Muscle of arm (tissue), 12 donors: ENCODE results near the gene RSU1. TPM values are rescaled to one million over a fixed set of nuclear protein-coding genes. Genes with fewer than 3 reads are reported as not detected.
"Not testable (repeated sequence)": the region's sequence is repeated elsewhere in the genome, so short reads cannot be mapped to it uniquely, and the experiment has no call there.

Experiments
- DNase-seq: peaks from one replicate; pipeline ENCODE4 v3.0.0-alpha.2; 2013
- polyA plus RNA-seq, 12 donors: library from polyadenylated mRNA; unstranded; fragments of 120-200 nt; gene quantifications; one replicate each; pipeline ENCODE4 v1.2.1, GENCODE V29; 2013; ENCODE audit not compliant: insufficient read length in 12 of 12

The RSU1 gene
- polyA plus RNA-seq, 12 donors, result 68.6 to 113 (median 92.7) TPM; not detected in 1

- DNase-seq, result no peak
These were observed 28.0 kb downstream of the RSU1 start for GRCh38 chr10:16789261-16789660.

GRCh38 chr10:16788778-16789177 is 28.4 kb downstream of the RSU1 start:
- no peak for DNase-seq

DNA sequence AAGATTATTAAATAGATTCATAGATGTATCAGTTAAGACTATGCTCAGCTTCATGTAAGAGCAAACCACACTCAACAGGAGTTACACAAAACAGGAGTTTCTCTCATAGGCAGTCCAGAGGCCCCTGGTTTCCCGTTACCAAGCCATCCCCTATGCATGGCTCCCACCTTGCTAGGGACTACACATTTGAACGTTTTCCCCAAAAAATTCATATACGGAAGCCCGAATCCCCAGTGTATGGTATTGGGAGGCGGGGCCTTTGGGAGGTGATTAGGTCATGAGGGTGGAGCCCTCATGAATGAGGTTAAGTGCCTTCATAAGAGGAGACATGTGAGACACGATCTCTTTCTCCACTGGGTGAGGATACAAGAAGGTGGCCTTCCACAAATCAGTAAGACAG is 29.1 kb downstream of the RSU1 start:
- no peak for DNase-seq

- DNase-seq, result no peak
These were observed 29.8 kb downstream of the RSU1 start for GRCh38 chr10:16787361-16787791.

GRCh38 chr10:16780338-16780880 is 36.8 kb downstream of the RSU1 start:
- DNase-seq, result no peak

GRCh38 chr10:16779384-16779915 is 37.8 kb downstream of the RSU1 start:
- no peak for DNase-seq

DNA sequence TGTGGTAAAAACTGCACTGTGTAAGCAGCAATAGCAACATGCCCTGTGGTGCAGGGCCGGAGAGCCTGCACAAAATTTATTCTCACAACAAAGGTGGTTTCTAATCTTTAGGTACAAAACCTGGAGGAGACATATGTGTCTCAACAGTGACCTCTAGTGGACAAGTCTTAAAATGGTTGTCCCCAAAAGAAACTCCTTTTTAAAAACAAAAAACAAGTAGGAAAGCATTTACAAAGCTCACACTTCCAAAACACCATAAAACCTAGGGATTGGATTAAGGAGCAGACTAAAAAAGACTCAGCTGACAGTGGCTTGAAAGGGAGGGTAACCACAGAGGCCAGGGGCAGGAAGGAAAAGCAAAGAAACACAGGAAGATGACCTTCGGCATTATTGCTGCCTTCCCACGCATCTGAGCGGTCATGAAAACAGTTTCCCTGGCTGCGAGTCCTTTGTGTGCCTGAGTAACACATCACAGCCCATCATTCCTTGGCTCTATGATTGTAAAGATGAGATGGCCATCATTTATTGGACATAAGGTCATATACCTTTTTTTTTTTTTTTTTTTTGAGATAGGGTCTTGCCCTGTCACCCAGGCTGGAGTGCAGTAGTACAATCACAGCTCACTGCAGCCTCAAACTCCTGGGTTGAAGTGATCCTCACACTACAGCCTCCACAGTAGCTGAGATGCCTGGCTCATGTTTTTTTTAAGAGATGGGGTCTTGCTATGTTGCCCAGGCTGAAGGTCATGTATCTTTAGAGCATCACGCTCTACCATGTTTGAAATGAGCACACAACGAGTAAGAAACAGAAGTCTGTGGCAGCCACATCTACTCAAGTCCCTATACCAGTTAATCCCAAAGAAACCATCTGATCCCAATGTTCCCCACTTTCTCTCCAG is 39.5 kb downstream of the RSU1 start:
- peak; percentile 55 for DNase-seq

DNA sequence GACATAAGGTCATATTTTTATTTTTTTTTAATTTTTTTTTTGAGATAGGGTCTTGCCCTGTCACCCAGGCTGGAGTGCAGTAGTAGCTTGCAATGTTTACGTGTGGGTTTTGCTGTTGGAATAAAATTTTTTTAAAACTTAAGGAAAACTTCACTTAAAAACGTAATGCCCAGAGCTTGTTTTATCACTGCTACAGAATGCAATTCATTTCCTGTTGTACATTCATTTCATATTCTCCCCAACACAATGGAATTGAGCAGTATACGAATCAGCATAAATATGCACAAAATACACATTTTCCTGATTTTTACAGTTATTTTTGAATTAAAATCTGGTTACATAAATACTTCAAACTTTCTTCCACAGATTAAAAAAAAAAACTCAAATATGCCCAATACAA is 40.3 kb downstream of the RSU1 start:
- no peak for DNase-seq

DNA sequence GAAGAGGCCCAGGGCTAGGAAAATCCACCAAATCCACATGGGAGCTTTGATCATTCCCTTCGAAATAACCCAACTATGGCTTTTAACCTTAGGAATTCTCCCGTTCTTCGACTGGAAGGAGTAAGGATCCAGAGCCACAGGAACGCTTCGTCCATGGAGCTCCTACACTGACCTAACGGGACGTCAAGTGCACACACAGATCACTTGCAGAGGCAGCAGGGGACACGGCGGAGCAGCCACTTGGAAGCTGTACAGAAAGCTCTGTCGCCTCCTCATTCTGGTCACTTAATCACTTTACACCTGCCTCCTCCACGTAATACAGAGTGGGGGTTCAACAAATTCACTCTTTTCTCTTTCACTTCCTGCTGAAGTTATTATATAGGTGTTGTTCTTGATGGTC is 43.9 kb downstream of the RSU1 start:
- DNase-seq, result no peak

GRCh38 chr10:16770670-16771069 is 46.6 kb downstream of the RSU1 start:
- DNase-seq, result no peak

DNA sequence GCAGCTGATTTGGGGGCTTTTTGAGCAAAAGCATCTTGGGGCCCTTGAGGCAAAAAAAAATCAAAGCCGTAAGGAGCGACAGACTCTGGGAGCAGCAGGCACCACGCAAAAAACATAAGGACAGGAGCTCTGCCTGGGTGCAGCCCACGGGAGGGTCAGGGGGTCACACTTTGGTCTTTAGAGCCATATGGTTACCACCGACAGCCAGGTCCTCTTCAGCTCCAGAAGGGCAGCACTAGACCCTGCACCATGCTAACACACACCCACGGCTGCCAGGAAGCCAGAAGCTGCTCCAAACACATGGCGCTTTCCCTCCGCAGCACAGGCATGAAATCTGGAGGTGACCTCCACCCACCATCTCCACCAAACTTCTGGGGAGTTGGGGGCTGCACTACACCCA is 47.1 kb downstream of the RSU1 start:
- DNase-seq, result no peak

DNA sequence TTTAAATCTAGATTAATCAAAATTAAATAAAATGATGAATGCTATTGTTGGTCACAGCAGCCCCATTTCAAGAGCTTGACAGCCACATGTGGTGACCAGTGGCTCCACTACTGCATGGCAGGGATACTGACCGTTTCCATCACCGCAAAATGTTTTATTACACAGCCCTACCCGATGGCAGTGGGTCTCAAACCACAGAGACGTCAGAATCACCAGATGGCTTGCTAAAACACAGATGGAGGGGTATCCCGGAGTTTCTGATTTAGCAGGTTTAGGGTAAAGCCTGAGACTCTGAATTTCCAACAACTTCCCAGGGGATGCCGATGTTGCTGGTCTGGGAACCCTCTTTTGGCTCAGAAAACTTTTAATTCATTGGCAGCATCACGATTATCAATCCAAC is 47.9 kb downstream of the RSU1 start:
- no peak for DNase-seq

- no peak for DNase-seq
These were observed 48.5 kb downstream of the RSU1 start for GRCh38 chr10:16768702-16769101.

- DNase-seq, result no peak
These were observed 51.5 kb downstream of the RSU1 start for GRCh38 chr10:16765509-16766375.

DNA sequence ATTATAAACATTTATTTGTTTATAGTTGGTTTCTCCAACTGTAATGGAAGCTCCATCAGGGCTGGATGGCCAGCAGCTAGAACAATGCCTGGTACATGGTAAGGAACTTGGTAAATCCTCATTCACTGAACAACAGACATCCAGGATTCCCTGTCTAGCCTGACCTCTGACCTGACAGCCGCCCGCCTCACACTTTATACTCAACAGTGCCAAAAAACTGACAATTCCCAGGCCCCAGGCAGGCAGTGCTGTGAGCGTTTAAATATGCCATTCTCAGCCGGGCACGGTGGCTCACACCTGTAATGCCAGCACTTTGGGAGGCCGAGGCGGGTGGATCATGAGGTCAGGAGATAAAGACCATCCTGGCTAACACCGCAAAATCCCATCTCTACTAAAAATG is 55.9 kb downstream of the RSU1 start:
- no peak for DNase-seq

DNA sequence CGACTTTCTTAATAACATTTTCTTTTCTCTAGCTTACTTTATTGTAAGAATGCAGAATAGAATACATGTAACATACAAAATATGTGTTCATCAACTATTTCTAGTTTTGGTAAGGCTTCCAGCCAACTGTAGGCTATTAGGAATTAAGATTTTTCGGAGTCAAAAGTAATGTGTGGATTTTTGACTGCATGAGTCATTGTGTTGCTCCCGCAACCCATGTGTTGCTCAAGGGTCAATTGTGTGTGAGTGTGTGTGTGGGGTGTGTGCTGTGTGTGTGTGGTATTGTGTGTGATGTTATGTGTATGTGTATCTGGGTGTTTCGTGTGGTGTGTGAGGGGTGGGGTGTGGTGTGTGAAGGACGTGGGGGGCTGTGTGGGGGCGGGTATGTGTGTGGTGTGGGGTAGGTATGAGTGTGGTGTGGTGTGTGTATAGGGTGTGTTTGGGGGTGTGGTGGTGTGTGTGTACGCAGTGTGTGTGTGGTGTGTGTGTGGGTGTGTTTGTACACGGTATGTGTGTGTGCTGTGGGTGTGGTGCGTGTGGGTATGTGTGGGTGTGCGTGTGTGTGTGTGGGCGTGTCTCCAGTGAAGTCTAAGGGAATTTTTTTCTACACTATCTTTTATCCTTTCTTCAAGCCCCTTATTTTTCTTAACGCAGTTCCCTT is 60.5 kb downstream of the RSU1 start:
- DNase-seq, result no peak

GRCh38 chr10:16754765-16755164 is 62.5 kb downstream of the RSU1 start:
- no peak for DNase-seq

DNA sequence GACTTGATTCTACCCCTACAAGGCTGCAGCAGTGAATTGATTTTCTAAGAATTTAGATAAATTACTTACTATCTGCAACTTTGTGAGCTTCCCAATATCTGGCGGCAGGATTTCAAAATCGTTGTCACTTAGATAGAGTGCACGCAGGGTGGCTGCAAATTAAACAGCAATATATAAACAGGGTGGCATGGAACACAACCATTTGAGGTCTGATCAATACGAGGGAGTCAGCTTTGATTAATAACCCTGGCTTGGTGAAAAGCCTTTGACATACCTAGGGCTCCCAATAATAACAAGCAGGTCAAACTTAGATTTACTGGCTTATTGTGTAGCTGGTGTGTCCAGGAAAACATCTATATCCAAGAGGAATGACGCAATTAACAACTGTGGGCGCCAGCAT is 64.4 kb downstream of the RSU1 start:
- not testable (repeated sequence) for DNase-seq

DNA sequence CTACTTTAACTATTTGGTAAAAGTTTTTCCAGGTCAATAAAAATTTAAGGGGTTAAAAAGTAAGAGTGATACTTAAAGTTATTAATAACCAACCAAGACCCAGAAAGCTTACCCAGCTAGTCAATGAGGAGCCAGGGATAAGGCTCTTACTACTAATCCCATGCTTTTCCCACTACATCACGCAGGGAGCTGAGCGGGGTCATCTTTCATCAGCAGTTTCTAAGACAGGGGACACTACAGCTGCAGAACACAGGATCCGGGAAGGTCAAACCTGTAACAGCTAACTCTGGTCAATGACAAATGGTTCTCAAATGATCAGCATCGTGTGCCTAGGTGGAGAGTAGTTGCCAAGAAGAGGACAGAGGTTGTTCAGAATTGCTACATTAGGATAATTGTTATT is 65.1 kb downstream of the RSU1 start:
- DNase-seq, result no peak

GRCh38 chr10:16751244-16751643 is 66.0 kb downstream of the RSU1 start:
- no peak for DNase-seq

GRCh38 chr10:16750461-16750860 is 66.8 kb downstream of the RSU1 start:
- DNase-seq, result no peak

GRCh38 chr10:16748749-16749148 is 68.5 kb downstream of the RSU1 start:
- DNase-seq, result no peak
